GM13977 (cell line): ENCODE measurements around the gene HIF1AN.

ENCODE experiments used
- DNase-seq: peaks from one replicate; pipeline ENCODE4 v3.0.0; 2012; ENCODE audit warnings: low spot score
- in situ Hi-C: fragments of 300-500 bp; cut with MboI; formaldehyde crosslinking; loops from one replicate; pipeline ENCODE4 v1.12.0; 2022; ENCODE audit warnings: low sequenced_read_pairs, low pct_unique_long_range_greater_than_20kb, mixed read lengths, inconsistent platforms; ENCODE audit not compliant: unreplicated experiment
- TF ChIP-seq, protein P1 (sequence below): IDR thresholded peaks from 2 replicates; pipeline ENCODE4 v1.5.1; 2012; ENCODE audit warnings: mild to moderate bottlenecking, control low read depth; ENCODE audit not compliant: insufficient read depth; ENCODE audit errors: extremely low read depth, missing control alignments

HIF1AN gene

DNA sequence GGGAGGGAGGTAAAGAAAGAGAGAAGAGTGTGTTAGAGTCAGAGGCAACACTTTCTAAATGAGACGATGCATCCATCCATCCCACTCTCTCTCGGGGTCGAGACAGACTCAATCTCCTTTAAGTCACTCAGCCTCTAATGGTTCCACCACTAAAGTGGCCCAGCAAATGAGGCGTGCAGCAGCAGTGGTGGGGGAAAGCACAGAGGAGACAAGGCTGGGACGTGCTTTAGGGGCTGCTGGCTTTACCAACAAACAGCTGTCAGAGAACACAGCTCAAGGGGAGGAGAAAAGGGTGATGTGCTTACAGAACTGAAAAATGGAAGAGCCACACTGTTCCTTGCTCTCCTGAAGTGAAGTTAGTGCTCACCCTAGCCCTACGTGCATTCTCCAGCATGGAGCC lies 11.5 kb upstream of the HIF1AN start:
- TF ChIP-seq, protein P1, sequence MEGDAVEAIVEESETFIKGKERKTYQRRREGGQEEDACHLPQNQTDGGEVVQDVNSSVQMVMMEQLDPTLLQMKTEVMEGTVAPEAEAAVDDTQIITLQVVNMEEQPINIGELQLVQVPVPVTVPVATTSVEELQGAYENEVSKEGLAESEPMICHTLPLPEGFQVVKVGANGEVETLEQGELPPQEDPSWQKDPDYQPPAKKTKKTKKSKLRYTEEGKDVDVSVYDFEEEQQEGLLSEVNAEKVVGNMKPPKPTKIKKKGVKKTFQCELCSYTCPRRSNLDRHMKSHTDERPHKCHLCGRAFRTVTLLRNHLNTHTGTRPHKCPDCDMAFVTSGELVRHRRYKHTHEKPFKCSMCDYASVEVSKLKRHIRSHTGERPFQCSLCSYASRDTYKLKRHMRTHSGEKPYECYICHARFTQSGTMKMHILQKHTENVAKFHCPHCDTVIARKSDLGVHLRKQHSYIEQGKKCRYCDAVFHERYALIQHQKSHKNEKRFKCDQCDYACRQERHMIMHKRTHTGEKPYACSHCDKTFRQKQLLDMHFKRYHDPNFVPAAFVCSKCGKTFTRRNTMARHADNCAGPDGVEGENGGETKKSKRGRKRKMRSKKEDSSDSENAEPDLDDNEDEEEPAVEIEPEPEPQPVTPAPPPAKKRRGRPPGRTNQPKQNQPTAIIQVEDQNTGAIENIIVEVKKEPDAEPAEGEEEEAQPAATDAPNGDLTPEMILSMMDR = no peak
- DNase-seq = no peak
- in situ Hi-C loops = no loop called here

DNA sequence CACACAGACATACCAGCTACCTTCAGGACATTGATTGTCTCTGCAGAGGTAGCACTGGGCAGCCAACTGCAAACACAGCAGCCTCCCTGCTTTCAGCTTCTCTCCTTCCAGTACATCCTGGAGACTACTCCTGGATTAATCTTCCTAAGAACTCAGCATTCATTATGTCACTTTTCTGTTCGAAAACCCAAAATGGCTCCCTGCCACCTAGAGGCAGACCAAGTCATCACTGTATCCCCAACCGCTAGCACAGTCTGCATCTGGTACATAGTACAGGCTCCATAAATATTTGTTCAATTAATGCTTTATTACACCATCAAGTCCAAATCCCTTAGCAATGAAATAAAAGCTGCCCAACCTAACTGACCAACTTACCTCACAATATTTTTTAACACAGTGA lies 11.1 kb upstream of the HIF1AN start:
- DNase-seq = no peak
- in situ Hi-C loops = no loop called here
- TF ChIP-seq, protein P1 = no peak

DNA sequence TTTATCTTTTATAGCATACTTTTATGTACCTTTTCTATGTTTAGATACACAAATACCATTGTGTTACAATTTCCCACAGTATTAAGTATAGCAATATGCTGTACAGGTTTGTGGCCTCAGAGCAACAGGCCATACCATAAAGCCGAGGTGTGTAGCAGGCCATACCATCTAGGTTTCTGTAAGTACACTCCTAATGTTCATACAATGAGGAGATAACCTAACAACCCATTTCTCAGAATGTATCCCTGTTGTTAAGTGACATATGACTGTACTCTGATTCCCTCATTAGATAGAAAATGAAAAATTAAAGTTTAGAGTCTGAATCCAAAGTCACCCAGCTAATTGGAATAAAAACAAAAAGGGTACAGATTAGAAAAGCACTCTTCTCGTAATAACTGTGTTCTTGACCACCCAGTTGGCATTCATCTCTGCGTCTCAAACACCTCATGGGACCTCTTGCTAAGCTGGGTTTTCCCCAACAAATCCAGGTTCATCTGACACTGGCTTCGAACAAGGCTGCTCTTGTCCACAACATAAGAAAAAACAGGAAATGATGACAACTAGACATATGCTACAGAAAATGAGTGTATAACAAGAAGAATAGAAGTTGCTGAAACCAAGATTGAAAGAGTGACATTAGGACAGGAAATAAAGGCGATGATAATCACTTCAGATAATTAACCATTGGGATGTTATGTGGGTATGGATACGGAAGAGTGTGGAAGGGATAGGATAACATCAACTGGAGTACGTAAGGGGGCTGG lies 7.4 kb upstream of the HIF1AN start:
- TF ChIP-seq, protein P1 = no peak
- in situ Hi-C loops = no loop called here
- DNase-seq = no peak

DNA sequence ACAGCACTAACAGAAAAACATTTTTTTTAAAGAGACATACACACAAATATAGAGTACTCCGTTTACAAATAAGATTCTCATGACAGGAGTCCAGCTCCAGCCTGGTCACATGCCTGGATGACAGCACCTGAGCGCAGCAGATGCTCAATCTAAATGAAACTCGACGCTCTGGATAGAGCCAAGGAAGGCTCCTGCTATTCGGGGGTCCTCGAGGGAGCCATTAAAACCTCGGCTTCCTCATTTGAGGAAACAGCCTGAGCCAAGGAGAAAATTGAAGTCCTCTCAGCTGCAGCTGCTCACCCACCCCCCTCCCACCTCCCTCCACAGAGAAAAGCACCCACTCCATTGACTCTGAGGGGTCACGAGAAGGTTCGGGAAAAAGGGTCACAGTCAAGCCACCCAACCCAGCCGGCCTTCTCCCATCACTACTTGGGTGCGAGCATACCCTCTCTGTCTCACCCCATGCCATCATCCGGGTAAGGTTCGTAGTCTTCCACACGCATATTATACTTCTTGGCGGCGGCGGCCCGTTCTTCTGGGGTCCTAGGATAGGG lies 6.7 kb upstream of the HIF1AN start:
- TF ChIP-seq, protein P1 = no peak
- in situ Hi-C loops = no loop called here
- no peak for DNase-seq

DNA sequence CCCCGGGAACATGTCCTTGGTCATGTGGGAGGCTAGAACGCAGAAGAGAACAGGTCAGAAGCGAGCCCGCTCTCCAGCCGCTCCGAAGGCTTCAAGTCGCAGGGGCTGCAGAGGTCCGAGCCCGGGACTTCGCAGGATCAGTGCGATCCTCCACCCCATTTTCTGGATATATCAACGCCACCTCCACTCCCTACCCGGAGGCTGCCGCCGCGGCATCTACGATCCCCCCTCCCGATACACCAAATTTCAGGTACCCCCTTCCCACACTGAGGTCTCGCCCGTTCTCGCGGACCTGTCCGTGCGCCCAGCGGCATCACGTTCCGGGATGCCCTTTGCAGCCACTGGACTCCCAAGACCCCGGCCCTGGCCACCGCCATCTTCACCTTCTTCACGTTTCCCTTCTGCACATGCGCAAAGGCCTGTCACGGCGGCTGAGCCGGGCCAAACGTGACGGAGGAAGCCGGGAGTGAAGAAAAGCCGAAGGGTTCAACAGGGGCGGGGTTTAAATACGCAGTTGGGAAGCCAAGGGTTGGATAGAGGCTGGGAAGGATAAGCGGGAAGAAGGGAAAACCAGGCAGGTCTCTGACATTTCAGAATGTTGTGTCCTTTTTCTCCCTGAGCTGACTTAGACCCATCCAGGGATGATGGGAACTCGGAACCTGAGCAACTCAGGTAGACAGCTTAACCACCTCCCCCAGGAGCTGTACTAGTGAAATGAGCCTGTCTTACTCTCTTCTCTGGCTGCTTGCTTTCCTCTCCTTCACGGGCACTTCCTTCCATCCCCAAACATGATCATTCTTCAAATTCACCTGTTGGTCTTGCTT lies 6.1 kb upstream of the HIF1AN start, which contains the start of gene NDUFB8:
TSS of gene NDUFB8 (minus strand) at position 397 of the 824 bp plus-strand sequence. CDS start at position 377, 20 bp downstream.
- TF ChIP-seq, protein P1 = no peak
- DNase-seq = peak; percentile 82
- in situ Hi-C loops = no loop called here

DNA sequence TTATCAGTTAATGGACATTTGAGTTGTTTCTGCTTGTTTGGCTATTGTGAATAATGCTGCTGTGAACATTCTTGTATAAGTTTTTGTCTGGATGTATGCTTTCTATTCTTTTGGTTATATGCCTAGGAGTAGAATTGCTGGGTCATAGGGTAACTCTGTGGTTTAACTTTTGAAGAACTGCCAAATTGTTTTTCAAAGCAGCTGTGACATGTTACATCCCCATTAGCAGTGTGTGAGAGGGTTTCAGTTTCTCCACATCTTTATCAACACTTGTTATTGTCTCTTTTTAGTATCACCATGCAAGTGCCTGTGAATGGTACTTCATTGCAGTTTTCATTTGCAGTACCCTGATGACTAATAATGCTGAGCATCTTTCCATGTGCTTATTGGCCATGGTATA lies 4.0 kb upstream of the HIF1AN start:
- TF ChIP-seq, protein P1 = no peak
- in situ Hi-C loops = no loop called here
- DNase-seq = no peak
